Mucosa of stomach (tissue), 1 donor: ENCODE data around the gene KLK15.

Experiments used
- H3K27me3 ChIP-seq: one replicate; pipeline ENCODE4 v1.7.0; 2013; ENCODE audit warnings: mild to moderate bottlenecking, low read length; ENCODE audit not compliant: control insufficient read depth, insufficient read depth
- H3K36me3 ChIP-seq: one replicate; pipeline ENCODE4 v1.7.0; 2013; ENCODE audit warnings: low read length; ENCODE audit not compliant: control insufficient read depth, insufficient read depth
- H3K4me1 ChIP-seq: one replicate; pipeline ENCODE4 v1.7.0; 2013; ENCODE audit warnings: mild to moderate bottlenecking, low read length; ENCODE audit not compliant: control insufficient read depth, insufficient read depth
- H3K4me3 ChIP-seq: one replicate; pipeline ENCODE4 v1.7.0; 2013; ENCODE audit warnings: low read length
- H3K9ac ChIP-seq: one replicate; pipeline ENCODE4 v1.7.0; 2013; ENCODE audit warnings: mild to moderate bottlenecking, low read length, moderate library complexity
- H3K9me3 ChIP-seq: one replicate; pipeline ENCODE4 v1.7.0; 2013; ENCODE audit warnings: mild to moderate bottlenecking, low read length, moderate library complexity; ENCODE audit not compliant: control insufficient read depth
- donor health status: Pancreatic carcinoma.

The KLK15 gene

GRCh38 chr19:50827476-50827875, 5.9 kb downstream of the KLK15 start:
- H3K36me3 ChIP-seq: no peaks in the 10 kb centered on the region
- H3K27me3 ChIP-seq: peaks cover 8% of the 10 kb centered on the region
- H3K4me3 ChIP-seq: no peak overlapping the region
- no peaks in the 10 kb centered on the region for H3K9me3 ChIP-seq
- H3K4me1 ChIP-seq: peaks cover 21% of the 10 kb centered on the region
- no peak overlapping the region for H3K9ac ChIP-seq

DNA sequence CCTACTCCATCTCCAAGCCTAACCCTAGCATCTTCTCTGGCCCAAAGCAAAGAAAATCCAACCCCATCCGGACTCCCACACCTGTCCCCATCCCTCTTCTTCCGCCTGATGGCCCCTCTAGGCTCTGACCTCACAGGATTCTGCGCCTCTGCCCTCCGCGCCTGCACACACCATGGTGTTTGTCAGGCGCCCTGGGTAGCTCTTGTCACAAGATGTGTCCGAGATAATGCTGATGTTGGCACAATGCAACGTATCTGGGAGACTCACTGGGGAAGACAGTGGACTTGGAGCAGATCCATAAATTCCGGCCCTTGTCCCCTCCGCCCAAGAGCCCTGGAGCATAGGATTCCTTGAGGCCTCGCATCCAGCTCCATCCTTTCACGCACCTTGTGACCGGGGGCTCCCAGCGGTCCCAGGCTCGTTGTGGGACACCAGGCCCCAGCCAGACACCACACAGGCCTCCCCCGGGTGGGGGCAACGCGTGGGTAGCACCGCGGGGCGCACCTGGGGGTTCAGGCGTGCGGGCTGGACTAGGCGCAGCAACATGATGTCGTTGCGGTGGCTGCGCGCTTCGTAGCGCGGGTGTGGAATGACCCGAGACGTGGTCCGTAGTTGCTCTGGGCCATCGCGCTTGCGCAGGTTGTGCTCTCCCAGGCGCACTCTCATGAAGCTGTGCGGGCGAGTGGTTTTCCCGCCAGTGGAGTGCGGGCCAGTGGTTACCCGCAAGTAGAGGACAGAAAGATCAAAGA, 6.7 kb downstream of the KLK15 start:
- peaks cover 26% of the 10 kb centered on the region for H3K4me1 ChIP-seq
- H3K9me3 ChIP-seq: no peaks in the 10 kb centered on the region
- H3K27me3 ChIP-seq: peaks cover 15% of the 10 kb centered on the region

GRCh38 chr19:50823389-50824042, 9.9 kb downstream of the KLK15 start, which contains the start of gene KLK1:
KLK1 (minus strand) TSS chr19:50823787; CDS start chr19:50823748, 39 bp downstream.
- peaks cover 46% of the 10 kb centered on the region for H3K4me1 ChIP-seq
- H3K27me3 ChIP-seq: peaks cover 42% of the 10 kb centered on the region
- H3K36me3 ChIP-seq: no peaks in the 10 kb centered on the region
- no peak within 1 kb of the TSS for H3K4me3 ChIP-seq
- no peak within 1 kb of the TSS for H3K9ac ChIP-seq
- no peaks in the 10 kb centered on the region for H3K9me3 ChIP-seq

More for the DNA sequence above, 6.7 kb downstream of the KLK15 start:
- Histone ChIP-seq H3K9ac (no peak overlapping the region), H3K36me3 (no peaks in the 10 kb centered on the region), H3K4me3 (no peak overlapping the region)

DNA sequence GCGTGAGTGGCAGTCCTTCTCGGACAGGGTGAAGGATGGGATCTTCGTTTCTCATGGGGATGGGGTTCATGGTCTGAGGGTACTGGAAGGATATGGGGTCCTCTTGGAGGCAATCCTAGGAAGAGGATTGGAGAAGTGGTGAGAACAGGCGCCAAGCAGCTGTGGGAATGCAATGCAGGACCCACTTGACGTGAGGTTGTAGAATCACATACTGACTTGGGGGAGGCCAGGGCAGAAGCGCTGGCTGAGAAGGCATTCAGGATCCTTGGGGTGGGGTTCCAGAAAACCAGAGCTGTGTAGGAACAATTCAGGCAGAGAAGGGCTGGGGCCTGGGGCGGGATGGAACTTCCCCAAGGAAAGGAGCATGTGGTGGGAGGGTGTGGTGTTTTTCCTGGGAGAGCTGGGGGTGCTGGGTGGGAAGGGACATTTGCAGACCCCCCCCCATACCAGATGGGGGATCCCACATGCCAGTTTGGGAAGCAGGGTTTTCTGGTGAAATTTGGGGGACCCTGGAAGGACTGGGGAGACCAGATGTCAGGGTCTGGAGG, 10.6 kb downstream of the KLK15 start:
- Histone ChIP-seq H3K9me3 (no peaks in the 10 kb centered on the region), H3K4me3 (no peak overlapping the region), H3K9ac (no peak overlapping the region), H3K4me1 (peaks cover 52% of the 10 kb centered on the region), H3K27me3 (peaks cover 44% of the 10 kb centered on the region), H3K36me3 (no peaks in the 10 kb centered on the region)

DNA sequence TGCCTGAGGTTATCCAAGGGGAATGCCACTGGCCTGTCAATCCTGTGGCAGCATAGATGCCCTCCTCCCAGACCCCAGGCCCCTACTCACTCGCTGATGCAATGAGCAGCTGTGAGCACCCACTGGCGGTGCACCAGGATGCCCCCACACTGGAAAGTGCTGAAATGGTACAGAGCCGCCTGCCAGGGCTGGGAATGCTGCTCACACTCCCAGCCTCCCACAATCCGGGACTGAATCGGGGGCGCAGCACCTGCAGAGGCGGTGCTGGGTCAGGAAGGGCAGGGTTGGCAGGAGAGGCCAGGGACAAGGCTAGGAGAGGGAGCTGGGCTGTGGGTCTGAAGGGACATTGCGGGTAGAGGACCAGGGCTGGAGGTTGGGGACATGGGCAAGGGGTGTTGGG, 11.8 kb downstream of the KLK15 start:
- Histone ChIP-seq H3K36me3 (no peaks in the 10 kb centered on the region), H3K4me1 (peaks cover 52% of the 10 kb centered on the region), H3K4me3 (no peak overlapping the region), H3K9me3 (no peaks in the 10 kb centered on the region), H3K27me3 (peaks cover 44% of the 10 kb centered on the region), H3K9ac (no peak overlapping the region)

DNA sequence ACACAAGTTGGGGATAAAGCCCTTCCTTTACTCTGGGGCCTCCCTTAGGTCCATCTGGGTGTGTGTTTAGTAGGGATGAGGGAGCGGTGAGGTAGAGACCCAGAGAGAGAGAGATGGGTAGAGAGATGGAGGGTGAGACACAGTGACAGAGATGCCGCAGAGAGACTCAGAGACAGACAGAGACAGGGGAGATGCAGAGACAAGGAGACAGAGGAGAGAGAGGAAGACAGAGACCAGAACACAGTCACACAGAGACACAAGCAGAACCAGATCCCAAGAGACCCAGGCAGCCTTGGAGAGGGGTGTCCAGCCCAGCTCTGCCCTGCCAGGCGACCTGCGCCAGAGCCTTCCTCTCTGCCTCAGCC, 12.1 kb downstream of the KLK15 start:
- Histone ChIP-seq H3K9me3 (no peaks in the 10 kb centered on the region), H3K4me1 (peaks cover 52% of the 10 kb centered on the region), H3K27me3 (peaks cover 44% of the 10 kb centered on the region), H3K36me3 (no peaks in the 10 kb centered on the region), H3K9ac (no peak overlapping the region), H3K4me3 (no peak overlapping the region)

GRCh38 chr19:50820549-50821247, 12.7 kb downstream of the KLK15 start:
- Histone ChIP-seq H3K36me3 (no peaks in the 10 kb centered on the region), H3K9ac (no peak overlapping the region), H3K27me3 (peaks cover 44% of the 10 kb centered on the region), H3K4me1 (peaks cover 52% of the 10 kb centered on the region), H3K9me3 (no peaks in the 10 kb centered on the region), H3K4me3 (no peak overlapping the region)

GRCh38 chr19:50820086-50820485, 13.3 kb downstream of the KLK15 start:
- Histone ChIP-seq H3K9me3 (no peaks in the 10 kb centered on the region), H3K4me1 (peaks cover 52% of the 10 kb centered on the region), H3K4me3 (no peak overlapping the region), H3K9ac (no peak overlapping the region), H3K36me3 (no peaks in the 10 kb centered on the region), H3K27me3 (peaks cover 44% of the 10 kb centered on the region)

- H3K36me3 ChIP-seq: no peaks in the 10 kb centered on the region
- no peak overlapping the region for H3K9ac ChIP-seq
- H3K4me1 ChIP-seq: peaks cover 52% of the 10 kb centered on the region
- no peaks in the 10 kb centered on the region for H3K9me3 ChIP-seq
- H3K27me3 ChIP-seq: peaks cover 44% of the 10 kb centered on the region
- no peak overlapping the region for H3K4me3 ChIP-seq
These were observed 13.7 kb downstream of the KLK15 start for GRCh38 chr19:50819636-50820035.

GRCh38 chr19:50818859-50819472, 14.4 kb downstream of the KLK15 start:
- Histone ChIP-seq H3K36me3 (no peaks in the 10 kb centered on the region), H3K27me3 (peaks cover 44% of the 10 kb centered on the region), H3K9me3 (no peaks in the 10 kb centered on the region), H3K4me1 (peaks cover 46% of the 10 kb centered on the region), H3K9ac (no peak overlapping the region), H3K4me3 (no peak overlapping the region)

- Histone ChIP-seq H3K36me3 (no peaks in the 10 kb centered on the region), H3K9me3 (no peaks in the 10 kb centered on the region), H3K4me3 (no peak overlapping the region), H3K4me1 (peaks cover 38% of the 10 kb centered on the region), H3K9ac (no peak overlapping the region), H3K27me3 (peaks cover 43% of the 10 kb centered on the region)
These were observed 15.2 kb downstream of the KLK15 start for GRCh38 chr19:50817941-50818858.
